ENCODE results near the gene CNTN3.

DNA sequence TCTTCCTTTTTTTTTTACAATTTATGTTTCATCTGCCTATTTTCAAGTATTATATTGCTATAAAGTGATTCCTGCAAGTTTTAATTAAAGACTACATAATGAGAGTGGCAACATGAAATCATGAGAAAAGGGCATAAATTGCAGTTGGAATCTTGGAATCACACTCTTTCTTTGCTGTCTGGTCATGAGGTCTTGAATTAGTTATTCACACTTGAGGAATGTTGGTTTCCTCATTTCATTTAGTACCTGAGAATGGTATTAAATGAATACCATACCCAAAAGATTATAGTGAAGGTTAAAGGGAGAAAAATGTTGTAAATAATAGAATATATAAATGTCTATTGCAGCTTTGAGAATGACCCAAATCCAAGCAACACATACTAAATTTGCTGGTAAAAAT, 25.8 kb upstream of the CNTN3 start:
- TF ChIP-seq, protein P1, sequence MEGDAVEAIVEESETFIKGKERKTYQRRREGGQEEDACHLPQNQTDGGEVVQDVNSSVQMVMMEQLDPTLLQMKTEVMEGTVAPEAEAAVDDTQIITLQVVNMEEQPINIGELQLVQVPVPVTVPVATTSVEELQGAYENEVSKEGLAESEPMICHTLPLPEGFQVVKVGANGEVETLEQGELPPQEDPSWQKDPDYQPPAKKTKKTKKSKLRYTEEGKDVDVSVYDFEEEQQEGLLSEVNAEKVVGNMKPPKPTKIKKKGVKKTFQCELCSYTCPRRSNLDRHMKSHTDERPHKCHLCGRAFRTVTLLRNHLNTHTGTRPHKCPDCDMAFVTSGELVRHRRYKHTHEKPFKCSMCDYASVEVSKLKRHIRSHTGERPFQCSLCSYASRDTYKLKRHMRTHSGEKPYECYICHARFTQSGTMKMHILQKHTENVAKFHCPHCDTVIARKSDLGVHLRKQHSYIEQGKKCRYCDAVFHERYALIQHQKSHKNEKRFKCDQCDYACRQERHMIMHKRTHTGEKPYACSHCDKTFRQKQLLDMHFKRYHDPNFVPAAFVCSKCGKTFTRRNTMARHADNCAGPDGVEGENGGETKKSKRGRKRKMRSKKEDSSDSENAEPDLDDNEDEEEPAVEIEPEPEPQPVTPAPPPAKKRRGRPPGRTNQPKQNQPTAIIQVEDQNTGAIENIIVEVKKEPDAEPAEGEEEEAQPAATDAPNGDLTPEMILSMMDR (IDR thresholded peaks at IDR 0.05): no peak
- TF ChIP-seq EP300 (IDR thresholded peaks at IDR 0.05): no peak
- TF ChIP-seq POLR2A (IDR thresholded peaks at IDR 0.05): no peak
